Keratinocyte (primary cell): ENCODE results near the gene NEURL1.

Experiments used
- CTCF ChIP-seq, 3 experiments: IDR thresholded peaks in 1 of 3; conservative IDR thresholded peaks in 1 of 3; optimal IDR thresholded peaks in 1 of 3; 2 replicates in 2 of 3; 3 replicates in 1 of 3; pipeline versions ENCODE3 to v1.5.1; 2011; ENCODE audit warnings: low read length in 3 of 3, mild to moderate bottlenecking in 3 of 3, moderate library complexity in 2 of 3, control low read depth in 1 of 3, inconsistent platforms in 1 of 3; ENCODE audit not compliant: insufficient read depth in 2 of 3; ENCODE audit errors: extremely low read depth in 1 of 3
- EZH2 ChIP-seq: IDR thresholded peaks from one replicate; pipeline ENCODE4 v1.6.1; 2012; ENCODE audit warnings: inconsistent platforms, mild to moderate bottlenecking, low read length, moderate library complexity

GRCh38 chr10:103602852-103603155 is 109.3 kb downstream of the NEURL1 start:
- no peak for TF ChIP-seq CTCF (optimal IDR thresholded peaks at IDR 0.05 in 1 of 3, IDR thresholded peaks at IDR 0.05 in 1 of 3, conservative IDR thresholded peaks at IDR 0.05 in 1 of 3; ENCODE audit: extremely low read depth in 1 of 3, insufficient read depth in 2 of 3, low read length in 3 of 3)
- no peak for TF ChIP-seq EZH2
